Transverse colon (tissue), 3 donors: Measurements from ENCODE around the gene ZNF197.

Experiments
- POLR2A ChIP-seq: fragments of 450-650 bp; IDR thresholded peaks from one replicate; pipeline ENCODE4 v1.6.1; 2016; ENCODE audit warnings: antibody characterized with exemption, mild to moderate bottlenecking, moderate library complexity
- POLR2AphosphoS5 ChIP-seq, 3 donors: sonication (generic); formaldehyde crosslinking; IDR thresholded peaks; one replicate each; pipeline ENCODE4 v1.6.1; 2016; ENCODE audit warnings: antibody characterized with exemption in 3 of 3

GRCh38 chr3:44666346-44666745 is 41.5 kb downstream of the ZNF197 start:
- no peak for TF ChIP-seq POLR2AphosphoS5 (IDR thresholded peaks at IDR 0.05)
- no peak for TF ChIP-seq POLR2A
